ENCODE results near the gene ENOX2. TPM values are rescaled to one million over a fixed set of nuclear protein-coding genes. Genes with fewer than 3 reads are reported as not detected.
"Not testable (repeated sequence)": the region's sequence is repeated elsewhere in the genome, so short reads cannot be mapped to it uniquely, and the experiment has no call there.

ENOX2 gene
- total RNA-seq, 2 experiments from 2014 or later = 14.7 to 15.2 TPM

- ChIA-PET CTCF (no interaction called here), POLR2A (no interaction called here)
Observed at GRCh38 chrX:130716346-130716745, 186.7 kb downstream of the ENOX2 start.

DNA sequence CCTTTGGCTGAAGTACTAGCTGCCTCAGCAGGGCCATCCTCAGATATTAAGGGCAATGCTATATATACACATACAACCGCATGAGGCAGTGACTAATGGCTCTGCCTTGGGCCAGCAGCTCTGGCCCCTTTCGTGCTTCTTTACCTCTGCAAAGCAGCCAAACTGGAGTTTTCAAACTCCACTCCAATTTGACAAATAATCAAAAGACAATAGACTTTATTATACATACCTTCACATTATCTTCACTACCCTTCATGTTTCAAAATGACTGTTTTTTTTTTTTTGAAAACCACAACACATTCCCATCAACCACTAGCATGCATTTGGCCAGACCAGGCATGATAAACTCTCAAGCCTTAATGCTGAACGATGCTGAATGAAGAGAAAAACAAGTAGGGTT is 187.7 kb downstream of the ENOX2 start:
- ChIA-PET POLR2A (no interaction called here), CTCF (no interaction called here)

- ChIA-PET CTCF (no interaction called here), POLR2A (no interaction called here)
Observed at GRCh38 chrX:130714665-130715064, 188.3 kb downstream of the ENOX2 start.

DNA sequence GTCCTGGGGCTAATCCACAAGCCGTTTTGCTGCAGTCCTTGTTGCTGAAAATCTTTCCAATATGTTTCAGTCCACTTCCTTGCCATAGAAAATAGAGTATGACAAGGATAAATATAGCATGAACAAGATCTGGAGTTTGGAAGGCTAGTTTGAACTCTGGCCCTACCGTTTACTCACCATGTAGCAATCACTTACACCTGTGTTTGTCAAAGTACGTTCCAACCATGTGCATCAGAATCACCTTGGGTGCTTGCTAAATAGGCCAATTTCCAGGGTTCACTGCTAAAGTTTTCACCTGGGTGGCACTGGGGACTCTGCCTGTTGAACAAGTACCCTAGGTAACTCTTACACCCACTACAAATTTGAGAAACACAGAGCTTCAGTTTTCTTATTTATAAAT is 188.9 kb downstream of the ENOX2 start:
- POLR2A ChIA-PET = no interaction called here
- CTCF ChIA-PET = no interaction called here

DNA sequence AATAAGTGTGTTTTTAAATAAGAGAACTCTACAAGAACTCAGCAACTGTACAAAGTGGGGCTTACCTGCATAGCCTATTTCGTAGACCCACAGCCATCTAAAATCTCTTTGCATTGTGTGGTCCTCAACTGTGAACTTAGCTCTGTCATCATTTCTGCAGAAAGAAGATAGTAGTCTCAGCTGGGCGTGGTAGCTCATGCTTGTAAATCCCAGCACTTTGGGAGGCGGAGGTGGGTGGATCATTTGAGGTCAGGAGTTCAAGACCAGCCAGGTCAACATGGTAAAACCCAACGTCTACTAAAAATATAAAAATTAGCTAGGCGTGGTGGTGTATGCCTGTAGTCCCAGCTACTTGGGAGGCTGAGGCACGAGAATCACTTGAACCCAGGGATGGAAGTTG is 193.8 kb downstream of the ENOX2 start:
- POLR2A ChIA-PET, CTCF ChIA-PET: not testable (repeated sequence)

- ChIA-PET POLR2A (no interaction called here), CTCF (no interaction called here)
Observed at GRCh38 chrX:130705591-130705990, 197.4 kb downstream of the ENOX2 start.

GRCh38 chrX:130704053-130705038 is 198.7 kb downstream of the ENOX2 start:
- CTCF ChIA-PET = no interaction called here
- POLR2A ChIA-PET = no interaction called here

DNA sequence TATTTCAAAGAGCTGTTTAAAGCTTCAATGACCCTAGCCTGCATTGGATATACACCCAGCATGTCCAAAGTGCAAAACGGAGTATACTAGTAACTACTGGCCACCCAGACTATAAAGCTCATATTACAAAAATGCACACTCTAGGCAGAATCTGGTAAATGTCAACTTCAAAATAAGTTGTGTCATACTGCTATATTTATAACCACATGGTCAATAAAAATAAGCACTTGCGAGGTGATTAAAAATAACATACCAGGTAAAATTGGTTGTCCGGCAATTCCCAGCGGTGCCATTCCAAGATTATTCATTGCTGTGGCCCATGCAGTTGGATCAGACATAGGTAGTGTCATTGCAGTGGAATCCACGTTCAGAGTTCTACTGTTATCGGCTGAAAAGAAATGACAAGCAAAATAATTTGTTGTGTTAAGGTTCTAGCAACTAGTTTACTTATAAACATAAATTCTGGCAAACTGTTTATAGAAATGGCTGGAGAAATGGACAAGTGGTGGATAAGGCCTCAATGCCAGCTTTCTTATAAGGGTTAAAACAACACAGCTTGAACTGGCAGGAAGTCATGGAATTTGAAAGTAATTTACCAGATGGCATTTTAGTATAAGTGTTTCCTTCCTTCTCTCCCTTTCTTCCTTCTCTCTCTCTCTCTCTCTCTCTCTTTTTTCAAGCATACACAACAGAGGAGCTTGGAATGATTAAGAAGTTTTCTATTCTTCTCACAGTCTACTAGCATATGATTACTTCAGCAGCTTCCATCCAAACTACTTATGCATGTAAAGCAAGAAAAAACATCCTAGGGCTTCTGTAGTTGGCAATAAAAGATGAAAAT is 199.9 kb downstream of the ENOX2 start:
- POLR2A ChIA-PET = no interaction called here
- CTCF ChIA-PET = no interaction called here

GRCh38 chrX:130700629-130701028 is 202.4 kb downstream of the ENOX2 start:
- POLR2A ChIA-PET = no interaction called here

GRCh38 chrX:130699618-130700017 is 203.4 kb downstream of the ENOX2 start:
- ChIA-PET CTCF (no interaction called here), POLR2A (no interaction called here)

More at GRCh38 chrX:130700629-130701028, 202.4 kb downstream of the ENOX2 start:
- CTCF ChIA-PET = no interaction called here

GRCh38 chrX:130696542-130696941 is 206.5 kb downstream of the ENOX2 start:
- POLR2A ChIA-PET = no interaction called here
- CTCF ChIA-PET = no interaction called here

- POLR2A ChIA-PET = no interaction called here
- CTCF ChIA-PET = no interaction called here
Observed at GRCh38 chrX:130695931-130696330, 207.1 kb downstream of the ENOX2 start.

- POLR2A ChIA-PET = no interaction called here
- CTCF ChIA-PET = no interaction called here
Observed at GRCh38 chrX:130694983-130695382, 208.0 kb downstream of the ENOX2 start.

GRCh38 chrX:130691576-130691975 is 211.4 kb downstream of the ENOX2 start:
- CTCF ChIA-PET = no interaction called here
- POLR2A ChIA-PET = no interaction called here

- ChIA-PET CTCF (no interaction called here), POLR2A (no interaction called here)
Observed at GRCh38 chrX:130688360-130688759, 214.6 kb downstream of the ENOX2 start.

- CTCF ChIA-PET = no interaction called here
- POLR2A ChIA-PET = no interaction called here
Observed at GRCh38 chrX:130682990-130683389, 220.0 kb downstream of the ENOX2 start.

DNA sequence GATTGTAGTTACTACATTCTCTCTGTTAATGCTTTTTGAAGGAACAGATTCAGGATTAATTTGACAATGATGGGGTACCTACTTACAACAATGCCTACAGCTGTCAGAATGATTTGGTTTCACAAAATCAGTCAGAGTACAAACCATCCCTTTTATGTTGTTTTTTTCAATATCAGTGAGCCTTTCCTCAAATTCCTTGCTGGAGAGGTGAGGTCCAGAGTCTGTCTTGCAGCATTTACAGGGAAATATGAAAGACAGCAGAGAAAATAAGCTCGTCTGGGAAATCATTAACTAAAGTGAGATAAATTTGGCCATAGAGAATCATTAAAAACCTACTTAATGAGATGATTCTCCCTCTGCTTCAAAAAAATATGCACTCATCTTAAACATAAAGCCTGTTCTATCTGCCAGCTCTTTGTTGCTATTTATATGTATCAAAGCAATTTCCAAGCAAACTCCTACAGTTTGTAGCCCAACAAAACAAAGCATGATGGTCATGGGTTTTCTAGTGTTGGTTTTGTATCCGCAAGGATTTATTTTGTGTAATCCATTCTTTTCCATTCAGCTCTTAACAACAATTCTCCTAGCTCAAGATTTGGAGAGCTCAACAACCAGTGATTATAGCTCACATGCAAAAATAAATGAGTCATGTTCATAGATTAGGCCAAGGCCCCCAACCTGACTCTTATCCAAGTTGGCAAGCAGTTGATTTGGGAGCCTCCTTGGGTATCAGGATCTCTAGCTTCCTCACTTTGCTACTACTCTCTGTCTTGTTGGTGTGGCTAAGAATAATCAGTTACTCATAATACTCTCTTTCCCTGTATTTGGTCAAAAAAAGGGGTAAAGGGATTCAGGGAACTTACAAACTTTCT is 222.6 kb downstream of the ENOX2 start:
- ChIA-PET POLR2A (no interaction called here), CTCF (no interaction called here)

DNA sequence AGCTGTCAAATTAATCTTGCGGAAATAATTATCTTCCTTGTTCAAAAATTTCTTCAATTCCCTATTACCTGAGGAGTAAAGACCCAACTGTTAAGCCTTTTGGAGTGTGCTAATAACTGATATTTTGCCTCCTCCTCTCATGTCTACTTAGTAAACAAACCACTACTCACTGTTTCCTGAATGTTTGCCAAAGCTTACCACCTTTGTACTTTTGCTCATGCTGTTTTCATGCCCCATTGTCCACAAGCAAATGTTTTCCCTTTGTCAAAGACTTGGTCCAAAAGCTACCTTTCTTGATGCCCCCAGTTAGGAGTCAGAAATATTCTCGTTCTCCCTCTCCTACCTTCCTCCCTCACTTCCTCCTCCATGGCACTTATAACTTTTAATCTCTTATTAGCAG is 226.1 kb downstream of the ENOX2 start:
- POLR2A ChIA-PET = no interaction called here
- CTCF ChIA-PET = no interaction called here

GRCh38 chrX:130672214-130672613 is 230.8 kb downstream of the ENOX2 start:
- ChIA-PET POLR2A (no interaction called here), CTCF (interaction anchor here (1.1 kb wide), 1 partner anchor 123 kb away, joined by 3 read pairs; no protein-coding TSS in a partner anchor)

DNA sequence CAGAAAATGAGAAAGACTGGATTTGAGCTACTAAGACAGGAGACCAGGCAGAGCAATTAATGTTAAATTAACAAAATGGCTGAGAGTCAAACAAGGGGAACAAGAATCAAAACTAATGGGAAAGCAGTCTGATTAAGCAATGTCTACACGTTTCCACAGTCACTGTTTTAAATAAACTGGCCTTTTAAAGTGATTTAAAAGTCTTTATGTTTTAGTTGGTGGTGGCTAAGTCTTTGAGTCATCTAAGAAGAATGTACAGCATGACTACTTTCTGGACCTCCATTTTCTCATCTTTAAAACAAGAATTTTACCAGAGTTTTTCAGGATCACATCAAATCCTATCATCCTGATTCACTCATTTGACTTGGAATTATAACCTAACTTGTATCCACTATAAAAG is 233.8 kb downstream of the ENOX2 start:
- POLR2A ChIA-PET = no interaction called here
- CTCF ChIA-PET = no interaction called here

Measured in activated CD8-positive, alpha-beta memory T cell treated with anti-CD3 and anti-CD28 coated beads for 36 hours (primary cell).